ENCODE data around the gene MICA.
"Not testable (repeated sequence)": the region's sequence is repeated elsewhere in the genome, so short reads cannot be mapped to it uniquely, and the experiment has no call there.

The MICA gene

GRCh38 chr6:31414771-31415265, 11.4 kb downstream of the MICA start:
- no peak for DNase-seq

- no peak for DNase-seq
Measured at GRCh38 chr6:31416394-31417014, 13.1 kb downstream of the MICA start.

DNA sequence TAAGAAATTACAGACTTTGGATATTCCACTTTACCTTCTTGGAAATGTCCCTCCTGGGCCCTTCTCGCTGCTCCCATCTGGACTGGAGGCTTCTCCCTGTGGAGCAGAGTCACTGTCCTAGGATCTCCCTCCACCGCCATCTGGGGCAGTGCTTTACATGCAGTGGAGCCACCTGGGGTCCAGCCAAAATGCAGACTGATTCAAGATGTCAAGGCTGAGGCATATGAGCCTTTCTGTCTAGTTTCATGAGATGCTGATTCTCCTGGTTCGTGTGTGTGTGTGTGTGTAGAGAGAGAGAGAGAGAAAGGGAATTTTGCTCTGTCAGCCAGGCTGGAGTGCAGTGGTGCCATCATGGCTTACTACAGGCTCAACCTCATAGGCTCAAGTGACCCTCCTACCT, 14.9 kb downstream of the MICA start:
- DNase-seq, result no peak

DNA sequence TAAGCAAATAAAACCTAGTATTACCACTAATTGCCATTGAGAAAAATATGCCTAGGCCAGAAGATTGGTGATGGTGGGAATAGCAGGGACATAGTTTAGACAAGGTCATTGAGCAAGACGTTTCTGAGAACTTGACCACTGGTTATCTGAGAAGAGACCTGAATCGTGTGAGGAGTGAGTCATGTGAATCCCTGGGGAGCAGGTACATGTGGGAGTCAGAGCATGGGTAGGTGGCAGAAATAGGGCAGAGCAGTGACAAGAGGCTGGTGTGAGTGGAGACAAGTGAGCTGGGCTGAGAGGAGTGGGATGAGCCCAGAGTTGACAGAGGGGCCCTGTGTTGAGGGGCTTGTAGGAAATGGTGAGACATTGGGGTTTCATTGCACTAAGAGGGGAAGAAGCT, 16.4 kb downstream of the MICA start:
- DNase-seq, result no peak

- DNase-seq, result no peak
Measured at GRCh38 chr6:31420546-31420945, 17.2 kb downstream of the MICA start.

GRCh38 chr6:31422587-31422986, 19.2 kb downstream of the MICA start:
- no peak for DNase-seq

DNA sequence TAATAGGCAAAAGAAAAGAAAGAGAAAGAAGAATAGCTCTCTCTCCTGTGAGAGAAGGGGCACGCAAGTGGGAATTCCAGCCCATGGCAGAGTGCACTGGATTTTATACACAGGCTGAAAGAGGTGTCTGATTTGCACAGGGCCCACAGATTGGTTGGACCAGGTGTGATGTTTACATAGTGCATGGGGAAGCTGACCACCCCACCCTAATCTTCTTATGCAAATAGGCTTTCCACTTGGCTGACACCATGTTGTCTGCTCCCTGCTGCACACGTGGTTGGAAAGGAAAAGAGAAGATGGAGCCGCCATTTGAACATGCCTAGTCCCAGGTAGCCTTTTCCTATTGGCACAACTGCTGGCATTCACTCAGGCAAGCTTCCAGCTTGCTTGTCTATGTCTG, 20.2 kb downstream of the MICA start:
- DNase-seq, result no peak

- no peak for DNase-seq
Measured at GRCh38 chr6:31426395-31427354, 23.3 kb downstream of the MICA start.

GRCh38 chr6:31430449-31430848, 27.1 kb downstream of the MICA start:
- no peak for DNase-seq

DNA sequence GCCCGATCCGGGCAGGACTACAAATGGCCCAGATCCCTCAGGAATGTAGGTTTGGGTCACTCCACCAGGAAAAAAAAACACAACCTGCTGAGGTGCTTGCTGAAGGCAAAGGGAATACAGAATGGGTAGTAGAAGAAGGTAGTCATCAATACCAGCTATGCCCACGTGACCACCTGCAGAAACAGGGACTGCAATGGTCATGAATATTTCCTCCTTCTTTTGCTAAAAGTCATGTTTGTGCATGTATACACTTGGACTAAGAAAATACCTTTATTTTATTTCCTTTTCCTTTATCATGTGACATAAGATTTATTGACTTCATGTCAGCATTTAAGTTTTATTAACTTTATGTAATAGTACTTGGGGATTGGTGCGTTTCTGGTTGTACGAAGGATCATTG, 31.7 kb downstream of the MICA start:
- not testable (repeated sequence) for DNase-seq

DNA sequence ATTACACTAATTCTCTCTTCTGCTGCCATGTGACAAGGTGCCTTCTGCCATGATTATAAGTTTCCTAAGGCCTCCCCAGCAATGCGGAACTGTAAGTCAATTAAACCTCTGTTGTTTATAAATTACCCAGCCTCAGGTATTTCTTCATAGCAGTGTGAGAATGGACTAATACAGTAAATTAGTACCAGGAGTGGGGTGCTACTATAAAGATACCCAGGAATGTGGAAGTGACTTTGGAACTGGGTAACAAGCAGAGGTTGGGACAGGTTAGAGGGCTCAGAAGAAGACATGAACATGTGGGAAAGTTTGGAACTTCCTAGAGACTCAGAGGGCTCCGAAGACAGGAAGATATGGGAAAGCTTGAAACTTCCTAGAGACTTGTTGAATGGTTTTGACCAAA, 34.8 kb downstream of the MICA start:
- no peak for DNase-seq

- no peak for DNase-seq
Measured at GRCh38 chr6:31438677-31439076, 35.3 kb downstream of the MICA start.

- DNase-seq, result peak; percentile 78
Measured at GRCh38 chr6:31441365-31442267, 38.2 kb downstream of the MICA start.

DNA sequence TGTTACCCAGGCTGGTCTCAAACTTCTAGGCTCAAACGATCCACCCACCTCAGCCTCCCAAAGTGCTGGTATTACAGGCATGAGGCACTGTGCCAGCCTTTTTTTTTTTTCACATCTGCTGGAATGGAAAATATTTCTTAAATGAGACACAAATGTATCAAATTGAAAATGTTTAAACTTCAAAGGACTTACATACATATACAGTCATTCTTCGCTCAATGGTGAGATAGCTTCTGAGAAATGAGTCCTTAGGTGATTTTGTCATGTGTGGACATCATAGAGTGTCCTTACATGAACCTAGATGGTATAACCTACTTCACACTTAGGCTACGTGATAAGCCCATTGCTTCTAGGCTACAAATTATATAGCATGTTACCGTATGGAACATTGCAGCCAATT, 43.1 kb downstream of the MICA start:
- no peak for DNase-seq

DNA sequence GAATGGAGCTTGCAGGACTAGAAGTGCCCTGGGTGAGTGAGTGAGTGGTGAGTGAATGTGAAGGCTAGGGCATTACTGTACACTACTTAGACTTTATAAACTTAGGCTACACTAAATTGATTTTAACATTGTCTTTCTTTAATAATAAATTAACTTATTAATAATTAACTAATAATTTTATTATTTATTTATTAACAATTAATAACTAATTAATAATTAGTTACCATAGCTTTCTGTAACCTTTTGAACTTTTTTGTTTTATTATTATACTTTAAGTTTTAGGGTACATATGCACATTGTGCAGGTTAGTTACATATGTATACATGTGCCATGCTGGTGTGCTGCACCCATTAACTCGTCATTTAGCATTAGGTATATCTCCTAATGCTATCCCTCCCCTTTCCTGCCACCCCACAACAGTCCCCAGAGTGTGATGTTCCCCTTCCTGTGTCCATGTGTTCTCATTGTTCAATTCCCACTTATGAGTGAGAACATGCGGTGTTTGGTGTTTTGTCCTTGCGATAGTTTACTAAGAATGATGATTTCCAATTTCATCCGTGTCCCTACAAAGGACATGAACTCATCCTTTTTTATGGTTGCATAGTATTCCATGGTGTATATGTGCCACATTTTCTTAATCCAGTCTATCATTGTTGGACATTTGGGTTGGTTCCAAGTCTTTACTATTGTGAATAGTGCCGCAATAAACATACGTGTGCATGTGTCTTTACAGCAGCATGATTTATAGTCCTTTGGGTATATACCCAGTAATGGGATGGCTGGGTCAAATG, 43.8 kb downstream of the MICA start:
- DNase-seq, result not testable (repeated sequence)

GRCh38 chr6:31450751-31451150, 47.4 kb downstream of the MICA start:
- DNase-seq, result no peak

DNA sequence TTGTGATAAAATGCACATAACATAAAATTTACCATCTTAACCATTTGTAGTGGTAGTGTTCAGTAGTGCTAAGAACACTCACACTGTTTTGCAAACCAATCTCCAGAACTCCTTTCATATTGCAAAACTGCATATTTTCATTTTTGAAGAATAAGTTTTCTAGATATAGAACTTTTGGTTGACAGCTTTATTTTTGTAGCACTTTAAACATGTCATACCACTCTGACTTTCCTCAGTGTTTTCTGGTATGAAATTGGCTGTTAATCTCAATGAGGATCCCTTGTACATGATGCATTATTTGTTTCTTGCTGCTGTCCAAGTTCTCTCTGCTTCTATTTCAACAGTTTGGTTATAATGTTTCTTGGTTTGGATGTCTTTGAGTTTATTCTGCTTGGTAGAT, 49.5 kb downstream of the MICA start:
- DNase-seq, result no peak

GRCh38 chr6:31453259-31453658, 49.9 kb downstream of the MICA start:
- DNase-seq, result no peak

DNA sequence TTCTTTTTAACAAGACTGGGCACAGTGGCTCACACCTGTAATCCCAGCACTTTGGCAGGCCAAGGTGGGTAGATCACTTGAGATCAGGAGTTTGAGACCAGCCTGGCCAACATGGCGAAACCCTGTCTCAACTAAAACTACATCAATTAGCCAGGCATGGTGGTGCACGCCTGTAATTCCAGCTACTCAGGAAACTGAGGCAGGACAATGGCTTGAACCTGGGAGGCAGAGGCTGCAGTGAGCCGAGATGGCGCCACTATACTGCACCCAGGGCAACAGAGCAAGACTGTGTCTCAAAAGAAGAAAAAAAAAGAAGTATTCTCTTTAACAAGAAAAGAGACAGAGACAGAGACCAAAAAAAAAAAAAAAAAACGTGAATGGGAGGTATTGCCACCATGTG, 56.5 kb downstream of the MICA start:
- not testable (repeated sequence) for DNase-seq

- DNase-seq, result no peak
Measured at GRCh38 chr6:31460361-31461025, 57.1 kb downstream of the MICA start.

Measured in CD4-positive, alpha-beta T cell treated with Interleukin-4 for 4 hours (primary cell).